Vagina (tissue), 2 donors: ENCODE measurements around the gene USP32. TPM values are rescaled to one million over a fixed set of nuclear protein-coding genes. Genes with fewer than 3 reads are reported as not detected.

ENCODE experiments used
- DNase-seq, 2 donors: peaks; one replicate each; pipeline ENCODE4 v3.0.0-alpha.2; 2017; ENCODE audit errors: extremely low spot score in 2 of 2
- H3K27ac ChIP-seq: fragments of 200-600 bp; sonication (generic); one replicate; pipeline ENCODE4 v1.5.1; 2019
- H3K27me3 ChIP-seq: fragments of 200-600 bp; sonication (generic); one replicate; pipeline ENCODE4 v1.5.1; 2019
- H3K36me3 ChIP-seq, 2 donors: fragments of 200-600 bp; sonication (generic); one replicate each; pipeline ENCODE4 v1.5.1; 2017 to 2019
- H3K4me1 ChIP-seq: fragments of 200-600 bp; sonication (generic); one replicate; pipeline ENCODE4 v1.5.1; 2019
- H3K4me3 ChIP-seq, 2 donors: fragments of 200-600 bp; sonication (generic); 1 replicate in 1 of 2; 2 replicates in 1 of 2; pipeline ENCODE4 v1.5.1; 2016 to 2019
- H3K9me3 ChIP-seq: fragments of 200-600 bp; sonication (generic); one replicate; pipeline ENCODE4 v1.5.1; 2019
- POLR2A ChIP-seq, 2 donors: fragments of 450-650 bp; IDR thresholded peaks; one replicate each; pipeline ENCODE4 v1.6.1; 2017; ENCODE audit warnings: antibody characterized with exemption in 2 of 2, mild to moderate bottlenecking in 2 of 2, moderate library complexity in 2 of 2
- POLR2AphosphoS5 ChIP-seq, 2 donors: sonication (generic); formaldehyde crosslinking; IDR thresholded peaks; one replicate each; pipeline ENCODE4 v1.9.0; 2017; ENCODE audit warnings: antibody characterized with exemption in 2 of 2, mild to moderate bottlenecking in 2 of 2, low read depth in 1 of 2; ENCODE audit not compliant: insufficient read depth in 1 of 2
- intact Hi-C: fragments of 100-400 bp; cut with DNase I; formaldehyde crosslinking; loops from one replicate; pipeline ENCODE4 v1.15.1; 2023
- total RNA-seq: library from RNA; depleted of rRNA; stranded (reverse); fragments of >200 nt; gene quantifications from one replicate; pipeline ENCODE4 v1.2.3, GENCODE V29; 2016
- TF ChIP-seq, protein P1 (sequence below), 3 experiments: fragments of 450-650 bp in 2 of 3; fragments of 200-600 bp in 1 of 3; sonication (generic) in 1 of 3; IDR thresholded peaks; one replicate each; pipeline ENCODE4 v1.5.1; 2017 to 2019; ENCODE audit warnings: antibody characterized with exemption in 3 of 3, mild to moderate bottlenecking in 2 of 3, moderate library complexity in 2 of 3

Gene USP32
- total RNA-seq, 1 donor from 2014 or later: 63.6 TPM

DNA sequence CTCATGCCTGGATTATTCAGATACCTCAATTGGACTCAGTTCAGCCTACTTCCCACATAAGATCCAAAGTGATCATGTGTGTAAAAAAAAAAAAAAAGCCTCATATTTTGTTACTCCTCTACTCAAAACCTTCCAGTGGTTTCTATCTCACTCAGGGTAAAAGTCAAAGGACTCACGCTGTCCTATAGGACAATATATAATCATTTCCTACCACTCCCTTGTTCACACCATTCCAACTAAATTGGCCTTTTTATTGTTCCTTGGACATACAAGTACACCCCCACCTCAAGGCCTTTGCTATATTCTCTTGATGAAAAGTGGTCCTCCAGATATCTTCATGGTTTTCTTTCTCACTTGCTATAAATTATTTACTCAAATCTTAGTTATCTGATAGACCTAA is 99.2 kb downstream of the USP32 start:
- Histone ChIP-seq H3K4me3 (no peak overlapping the region), H3K27me3 (no peaks in the 10 kb centered on the region), H3K27ac (no peak overlapping the region), H3K9me3 (no peaks in the 10 kb centered on the region), H3K4me1 (no peaks in the 10 kb centered on the region), H3K36me3 (peaks cover 0 to 11% of the 10 kb centered on the region in 2 donors)
- DNase-seq: no peak
- TF ChIP-seq POLR2AphosphoS5 (IDR thresholded peaks at IDR 0.05; ENCODE audit: insufficient read depth in 1 of 2, low read depth in 1 of 2): no peak
- TF ChIP-seq, protein P1, sequence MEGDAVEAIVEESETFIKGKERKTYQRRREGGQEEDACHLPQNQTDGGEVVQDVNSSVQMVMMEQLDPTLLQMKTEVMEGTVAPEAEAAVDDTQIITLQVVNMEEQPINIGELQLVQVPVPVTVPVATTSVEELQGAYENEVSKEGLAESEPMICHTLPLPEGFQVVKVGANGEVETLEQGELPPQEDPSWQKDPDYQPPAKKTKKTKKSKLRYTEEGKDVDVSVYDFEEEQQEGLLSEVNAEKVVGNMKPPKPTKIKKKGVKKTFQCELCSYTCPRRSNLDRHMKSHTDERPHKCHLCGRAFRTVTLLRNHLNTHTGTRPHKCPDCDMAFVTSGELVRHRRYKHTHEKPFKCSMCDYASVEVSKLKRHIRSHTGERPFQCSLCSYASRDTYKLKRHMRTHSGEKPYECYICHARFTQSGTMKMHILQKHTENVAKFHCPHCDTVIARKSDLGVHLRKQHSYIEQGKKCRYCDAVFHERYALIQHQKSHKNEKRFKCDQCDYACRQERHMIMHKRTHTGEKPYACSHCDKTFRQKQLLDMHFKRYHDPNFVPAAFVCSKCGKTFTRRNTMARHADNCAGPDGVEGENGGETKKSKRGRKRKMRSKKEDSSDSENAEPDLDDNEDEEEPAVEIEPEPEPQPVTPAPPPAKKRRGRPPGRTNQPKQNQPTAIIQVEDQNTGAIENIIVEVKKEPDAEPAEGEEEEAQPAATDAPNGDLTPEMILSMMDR (IDR thresholded peaks at IDR 0.05): no peak
- TF ChIP-seq POLR2A (IDR thresholded peaks at IDR 0.05): no peak
- intact Hi-C loops: no loop called here

DNA sequence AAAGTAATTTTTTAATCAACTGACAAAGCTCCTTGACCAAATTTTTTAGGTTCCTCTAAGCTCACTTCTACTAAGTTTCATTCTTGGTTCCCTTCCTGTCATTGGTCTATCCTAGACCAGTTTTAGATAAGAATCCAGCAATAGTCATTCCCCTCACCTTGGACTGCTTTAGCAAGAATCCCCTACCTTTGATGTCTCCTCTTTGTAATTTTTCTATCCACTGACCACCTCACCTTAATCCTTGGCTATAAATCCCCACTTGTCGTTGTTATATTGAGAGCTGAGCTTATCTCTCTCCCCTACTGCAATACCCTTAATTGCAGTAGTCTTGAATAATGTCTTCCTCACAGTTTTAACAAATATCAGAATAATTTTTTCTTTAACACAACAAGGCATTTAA is 107.2 kb downstream of the USP32 start:
- H3K27ac ChIP-seq: no peak overlapping the region
- DNase-seq: no peak
- no peaks in the 10 kb centered on the region for H3K4me1 ChIP-seq
- peaks cover 0 to 10% of the 10 kb centered on the region in 2 donors for H3K36me3 ChIP-seq
- H3K4me3 ChIP-seq: no peak overlapping the region
- TF ChIP-seq, protein P1 (IDR thresholded peaks at IDR 0.05): no peak
- TF ChIP-seq POLR2A (IDR thresholded peaks at IDR 0.05): no peak
- TF ChIP-seq POLR2AphosphoS5 (IDR thresholded peaks at IDR 0.05; ENCODE audit: insufficient read depth in 1 of 2, low read depth in 1 of 2): no peak
- no peaks in the 10 kb centered on the region for H3K9me3 ChIP-seq
- no peaks in the 10 kb centered on the region for H3K27me3 ChIP-seq
- intact Hi-C loops: no loop called here

DNA sequence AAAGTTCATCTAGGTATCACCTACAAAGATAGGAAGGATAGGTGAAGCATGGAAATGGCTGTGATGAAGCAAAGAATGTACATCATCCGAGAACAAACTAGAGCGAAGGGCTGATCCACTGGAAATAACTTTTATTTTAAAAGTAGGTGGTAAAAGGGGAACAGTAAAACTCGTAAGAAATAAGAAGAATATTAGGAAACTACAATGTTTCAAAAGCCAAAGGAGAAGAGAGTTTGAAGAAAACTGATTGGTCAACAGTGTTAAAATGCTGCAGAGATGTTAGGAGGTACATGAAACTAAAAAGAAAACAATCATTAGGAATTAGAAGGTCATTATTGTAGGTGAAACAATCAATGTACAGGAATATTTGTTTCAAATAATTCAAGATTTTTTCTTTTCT is 108.1 kb downstream of the USP32 start:
- no peak overlapping the region for H3K4me3 ChIP-seq
- DNase-seq: no peak
- H3K9me3 ChIP-seq: no peaks in the 10 kb centered on the region
- H3K27me3 ChIP-seq: no peaks in the 10 kb centered on the region
- no peaks in the 10 kb centered on the region for H3K4me1 ChIP-seq
- peaks cover 0 to 10% of the 10 kb centered on the region in 2 donors for H3K36me3 ChIP-seq
- intact Hi-C loops: no loop called here
- TF ChIP-seq, protein P1 (IDR thresholded peaks at IDR 0.05): no peak
- no peak for TF ChIP-seq POLR2A (IDR thresholded peaks at IDR 0.05)
- TF ChIP-seq POLR2AphosphoS5 (IDR thresholded peaks at IDR 0.05; ENCODE audit: insufficient read depth in 1 of 2, low read depth in 1 of 2): no peak
- no peak overlapping the region for H3K27ac ChIP-seq

DNA sequence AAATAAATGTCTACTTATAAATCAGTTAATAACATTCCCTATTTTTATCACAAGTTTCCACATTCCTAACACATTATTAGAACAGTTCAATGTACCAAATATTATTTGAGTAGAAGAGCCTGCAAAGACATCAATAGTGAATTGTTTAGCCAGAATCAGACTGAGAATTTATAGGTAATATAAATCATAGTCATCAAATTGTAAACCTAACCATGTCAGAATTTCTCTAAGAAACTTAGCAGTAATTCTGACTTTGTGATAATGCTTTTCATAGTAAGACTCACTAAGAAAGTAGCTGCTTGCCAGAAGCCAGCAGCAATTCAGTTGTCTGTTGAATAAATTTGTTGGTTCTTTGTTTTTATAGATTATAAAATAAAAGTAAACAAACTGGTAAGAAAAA is 111.3 kb downstream of the USP32 start:
- H3K9me3 ChIP-seq: no peaks in the 10 kb centered on the region
- TF ChIP-seq, protein P1 (IDR thresholded peaks at IDR 0.05): no peak
- TF ChIP-seq POLR2AphosphoS5 (IDR thresholded peaks at IDR 0.05; ENCODE audit: insufficient read depth in 1 of 2, low read depth in 1 of 2): no peak
- TF ChIP-seq POLR2A (IDR thresholded peaks at IDR 0.05): no peak
- no peaks in the 10 kb centered on the region for H3K36me3 ChIP-seq
- DNase-seq: no peak
- H3K27me3 ChIP-seq: no peaks in the 10 kb centered on the region
- no peak overlapping the region for H3K4me3 ChIP-seq
- intact Hi-C loops: no loop called here
- H3K4me1 ChIP-seq: no peaks in the 10 kb centered on the region
- H3K27ac ChIP-seq: no peak overlapping the region

DNA sequence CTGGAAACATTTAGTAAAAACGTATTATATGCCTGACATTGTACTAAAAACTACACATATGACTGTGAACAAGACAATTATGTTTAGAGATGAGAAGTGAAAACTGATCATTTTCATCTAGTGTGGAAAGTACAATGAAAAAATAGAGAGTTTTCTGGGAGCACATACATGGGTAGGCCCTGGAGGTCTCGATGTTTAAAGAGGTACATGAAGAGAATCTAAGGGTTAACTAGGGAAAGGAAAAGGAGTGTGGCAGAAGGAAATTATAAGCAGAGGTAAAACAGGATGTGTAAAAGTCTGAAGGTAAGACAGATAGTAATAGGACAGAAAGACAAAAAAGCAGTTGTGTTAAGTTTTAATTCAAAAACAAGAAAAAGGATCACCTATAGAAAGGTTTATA is 113.7 kb downstream of the USP32 start:
- Histone ChIP-seq H3K27ac (no peak overlapping the region), H3K4me1 (no peaks in the 10 kb centered on the region), H3K27me3 (no peaks in the 10 kb centered on the region), H3K9me3 (no peaks in the 10 kb centered on the region), H3K36me3 (peaks cover 0 to 3% of the 10 kb centered on the region in 2 donors), H3K4me3 (no peak overlapping the region)
- TF ChIP-seq, protein P1 (IDR thresholded peaks at IDR 0.05): no peak
- TF ChIP-seq POLR2AphosphoS5 (IDR thresholded peaks at IDR 0.05; ENCODE audit: insufficient read depth in 1 of 2, low read depth in 1 of 2): no peak
- TF ChIP-seq POLR2A (IDR thresholded peaks at IDR 0.05): no peak
- intact Hi-C loops: no loop called here
- DNase-seq: no peak
